Activated CD4-positive, alpha-beta T cell treated with anti-CD3 and anti-CD28 coated beads for 36 hours (primary cell): Measurements from ENCODE around the gene OBP2A. TPM values are rescaled to one million over a fixed set of nuclear protein-coding genes. Genes with fewer than 3 reads are reported as not detected.
"Not testable (repeated sequence)": the region's sequence is repeated elsewhere in the genome, so short reads cannot be mapped to it uniquely, and the experiment has no call there.

ENCODE experiments used
- ATAC-seq: fragments of 200-7000 bp; cut with Tn5 transposase; one replicate; pipeline ENCODE4 v1.10.0; 2021; ENCODE audit warnings: mild to moderate bottlenecking, moderate library complexity
- CTCF ChIA-PET: fragments of 350-600 bp; sonication (Branson Sonifier 250); formaldehyde crosslinking; loops from one replicate; lab custom pipeline; 2021; ENCODE audit warnings: antibody characterized with exemption; lab: Charles Lee
- POLR2A ChIA-PET: fragments of 350-600 bp; sonication (Branson Sonifier 250); formaldehyde crosslinking; loops from one replicate; lab custom pipeline; 2021; ENCODE audit warnings: antibody characterized with exemption, inconsistent platforms; lab: Charles Lee
- DNase-seq: peaks from one replicate; pipeline ENCODE4 v3.0.0-alpha.2; 2020
- H3K27ac Mint-ChIP-seq: one replicate; pipeline ENCODE4 v1.8.0; 2021; ENCODE audit warnings: mixed read lengths
- H3K27me3 Mint-ChIP-seq: one replicate; pipeline ENCODE4 v1.8.0; 2021; ENCODE audit warnings: mixed read lengths
- H3K36me3 Mint-ChIP-seq: one replicate; pipeline ENCODE4 v1.8.0; 2021; ENCODE audit warnings: low read depth, mixed read lengths
- H3K4me1 Mint-ChIP-seq: one replicate; pipeline ENCODE4 v1.8.0; 2021; ENCODE audit warnings: mixed read lengths
- H3K4me3 Mint-ChIP-seq: one replicate; pipeline ENCODE4 v1.8.0; 2021; ENCODE audit warnings: mild to moderate bottlenecking, moderate library complexity, mixed read lengths
- H3K9me3 Mint-ChIP-seq: one replicate; pipeline ENCODE4 v1.8.0; 2021; ENCODE audit warnings: low read depth, mixed read lengths
- intact Hi-C, 2 experiments: fragments of 100-400 bp; cut with DNase I in 1 of 2; cut with micrococcal nuclease in 1 of 2; formaldehyde crosslinking; loops; one replicate each; pipeline versions ENCODE4 v1.14.2 to v1.15.1; 2022 to 2024; cut with DNase I, micrococcal nuclease
- total RNA-seq, 2 experiments: library from RNA; stranded (reverse); gene quantifications; one replicate each; pipeline ENCODE4 v1.2.3, GENCODE V29; 2021

OBP2A gene
- total RNA-seq, 2 experiments from 2014 or later, result not detected

DNA sequence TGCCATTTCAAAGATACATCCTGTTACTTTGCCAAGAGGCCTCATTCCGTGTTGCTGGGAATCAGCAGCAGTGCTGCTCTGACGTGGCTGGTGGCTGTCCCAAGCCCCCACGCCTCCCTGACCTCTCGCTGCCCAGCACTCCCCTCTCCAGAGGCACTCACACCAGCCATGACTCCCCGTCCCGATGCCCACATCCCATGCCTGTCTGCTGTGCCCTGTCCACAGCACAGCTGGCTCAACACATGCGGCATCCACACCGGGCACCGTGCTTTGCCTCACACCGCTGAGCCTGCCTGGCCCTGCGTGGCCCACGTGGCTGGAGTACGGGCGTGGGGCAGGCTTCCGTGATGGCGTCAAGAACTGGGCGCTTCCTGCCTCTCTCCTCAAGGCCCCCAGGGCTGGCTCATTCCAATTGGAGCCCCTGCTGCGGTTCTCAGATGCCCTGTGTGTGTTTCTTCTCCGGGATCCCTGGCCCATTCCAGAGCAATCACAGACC is 32.5 kb upstream of the OBP2A start:
- no peaks in the 10 kb centered on the region for H3K36me3 Mint-ChIP-seq
- no peak overlapping the region for H3K27ac Mint-ChIP-seq
- DNase-seq (no peak), ATAC-seq (no peak)
- intact Hi-C loops, result no loop called here
- no peaks in the 10 kb centered on the region for H3K4me1 Mint-ChIP-seq
- H3K27me3 Mint-ChIP-seq, result peaks cover 3% of the 10 kb centered on the region
- H3K4me3 Mint-ChIP-seq, result no peak overlapping the region
- peaks cover 9% of the 10 kb centered on the region for H3K9me3 Mint-ChIP-seq
- ChIA-PET POLR2A (no interaction called here), CTCF (interaction anchor here (0.6 kb wide), 1 partner anchor 273 kb away, joined by 3 read pairs; no protein-coding TSS in a partner anchor)

DNA sequence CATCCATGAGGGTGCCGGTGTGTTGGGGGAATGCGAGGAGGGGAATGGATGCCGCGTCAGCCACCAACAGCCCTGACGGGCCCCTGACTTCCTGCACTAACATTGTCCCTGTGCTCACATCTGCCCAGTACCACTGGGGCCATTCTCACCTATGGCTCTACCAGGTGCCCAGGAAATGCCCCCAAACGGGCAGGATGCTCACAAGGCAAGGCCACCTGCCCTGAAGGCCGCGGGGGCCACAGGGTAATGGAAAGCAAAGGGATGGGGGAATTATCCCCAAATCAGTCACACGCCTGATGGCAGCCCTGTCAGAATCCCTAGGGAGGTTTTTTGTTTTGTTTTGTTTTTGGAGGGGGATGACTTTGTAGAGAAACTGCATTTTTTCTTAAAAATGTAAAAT is 32.0 kb upstream of the OBP2A start:
- POLR2A ChIA-PET, H3K36me3 Mint-ChIP-seq, H3K9me3 Mint-ChIP-seq, ATAC-seq, H3K4me1 Mint-ChIP-seq, H3K4me3 Mint-ChIP-seq, H3K27me3 Mint-ChIP-seq, CTCF ChIA-PET, H3K27ac Mint-ChIP-seq, intact Hi-C loops, DNase-seq: not testable (repeated sequence)

DNA sequence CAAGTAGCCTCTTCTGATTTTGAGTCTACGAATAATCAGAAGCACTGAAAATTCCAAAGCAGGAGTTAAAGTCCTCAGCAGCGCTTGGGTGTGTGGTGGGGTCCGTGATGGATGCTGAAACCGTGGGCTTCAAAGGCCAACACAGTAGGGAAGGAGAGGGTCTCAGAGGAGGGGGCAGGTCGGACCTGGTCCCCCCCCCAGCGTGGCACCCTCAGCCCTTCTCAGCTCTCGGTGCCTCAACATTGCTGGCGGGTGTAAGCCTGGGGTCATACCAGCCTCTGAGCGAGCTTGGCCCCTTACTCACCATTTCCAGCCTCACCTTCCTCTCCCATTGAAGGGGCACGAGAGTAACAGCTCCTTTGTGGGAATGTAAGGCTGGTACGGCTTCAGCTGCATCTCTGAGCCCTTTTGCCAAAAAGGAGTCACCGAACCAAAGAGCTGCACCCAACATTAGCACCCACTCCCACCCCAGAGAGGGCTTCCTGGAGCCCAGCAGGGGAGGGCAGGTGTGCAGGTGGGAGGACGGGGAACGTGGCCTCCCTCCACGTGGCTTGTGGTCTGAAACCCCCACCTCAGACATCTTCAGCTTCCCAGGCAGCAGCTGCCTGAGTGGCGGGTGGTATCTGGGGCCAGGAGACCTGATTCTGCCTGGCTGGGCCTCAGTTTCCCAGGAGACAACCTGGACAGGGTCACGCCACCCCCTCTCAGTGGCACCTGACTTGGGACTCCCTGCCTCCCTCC is 31.4 kb upstream of the OBP2A start:
- ATAC-seq (no peak), DNase-seq (no peak)
- H3K27me3 Mint-ChIP-seq, result peaks cover 3% of the 10 kb centered on the region
- no peak overlapping the region for H3K4me3 Mint-ChIP-seq
- CTCF ChIA-PET, result no interaction called here
- H3K9me3 Mint-ChIP-seq, result peaks cover 1% of the 10 kb centered on the region
- intact Hi-C loops, result no loop called here
- POLR2A ChIA-PET, result no interaction called here
- no peak overlapping the region for H3K27ac Mint-ChIP-seq
- no peaks in the 10 kb centered on the region for H3K36me3 Mint-ChIP-seq
- no peaks in the 10 kb centered on the region for H3K4me1 Mint-ChIP-seq

DNA sequence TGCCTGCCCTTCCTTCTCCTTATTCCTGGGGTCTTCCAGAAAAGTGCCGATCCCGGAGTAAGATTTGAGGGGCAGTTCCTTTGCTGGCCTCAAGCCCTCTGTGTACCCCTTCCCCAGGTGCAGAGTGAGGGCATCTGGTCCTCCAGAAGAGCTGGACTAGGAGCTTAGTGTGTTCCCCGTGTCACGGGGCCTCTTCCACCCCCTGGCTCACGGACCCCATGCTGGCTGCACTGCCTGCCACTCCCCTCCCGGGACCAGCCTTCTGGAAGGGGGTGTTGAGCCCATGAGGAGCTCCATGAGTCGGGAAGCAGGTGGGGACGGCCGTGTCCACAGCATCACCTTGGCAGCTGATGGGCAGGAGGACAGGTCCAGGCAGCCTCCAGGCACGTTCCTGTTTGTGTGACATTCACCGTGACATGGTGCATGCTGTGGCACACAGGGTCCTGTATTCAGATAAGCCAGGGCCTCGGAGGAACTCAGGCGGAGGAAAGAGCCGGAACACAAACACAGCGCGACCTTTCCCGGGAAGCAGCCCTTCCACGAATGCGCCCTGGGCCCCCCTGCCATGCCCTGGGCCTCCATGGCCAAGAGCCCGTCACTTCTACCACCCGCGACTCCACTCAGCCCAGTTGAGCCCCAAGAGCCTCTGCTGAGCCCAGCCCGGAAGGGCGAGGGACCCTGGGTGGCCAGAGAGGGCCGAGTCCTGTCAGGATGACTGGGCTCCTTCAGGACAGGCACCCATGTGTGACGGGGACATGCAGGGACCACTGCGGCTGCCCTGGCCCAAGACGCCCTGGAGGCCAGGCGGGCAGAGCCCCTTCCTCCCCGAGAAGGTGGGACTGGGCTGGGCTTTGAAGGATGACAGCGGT is 30.6 kb upstream of the OBP2A start:
- no peak overlapping the region for H3K27ac Mint-ChIP-seq
- CTCF ChIA-PET, result no interaction called here

DNA sequence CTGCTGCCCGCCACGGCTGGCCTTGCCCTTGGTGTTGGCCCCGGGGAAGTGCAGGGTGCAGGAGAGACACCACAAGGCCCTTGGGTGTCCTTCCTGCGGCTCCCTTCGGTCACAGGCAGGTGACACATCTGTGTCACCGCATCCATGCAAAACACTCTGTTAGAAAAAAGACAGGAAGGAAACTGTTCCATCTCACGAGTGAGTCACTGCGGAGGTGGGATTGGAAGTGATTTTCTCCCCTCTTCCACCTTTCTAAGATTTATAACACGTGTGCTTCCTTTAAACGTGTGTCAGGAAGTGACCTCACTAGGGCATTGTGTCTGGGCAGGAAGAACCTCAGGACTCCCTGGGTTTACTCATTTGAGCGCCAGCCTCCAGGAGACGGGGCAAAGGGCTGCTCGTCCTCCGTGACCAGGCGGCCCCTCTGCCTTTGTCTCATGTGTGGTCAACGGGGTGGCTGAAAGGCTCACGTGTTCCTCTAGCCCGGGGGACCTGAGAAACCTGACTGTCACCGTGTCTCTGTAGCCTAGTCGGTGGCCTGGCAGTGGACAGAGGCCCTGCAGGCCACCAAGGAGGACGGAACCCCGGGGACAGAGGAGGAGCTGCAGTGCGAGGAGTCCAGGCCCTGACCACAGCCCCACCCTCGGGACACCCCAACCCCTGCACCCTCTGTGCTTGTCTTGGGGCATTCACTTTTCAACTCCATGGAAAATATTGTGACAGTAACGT is 29.6 kb upstream of the OBP2A start:
- peaks cover 4% of the 10 kb centered on the region for H3K27me3 Mint-ChIP-seq
- peak; percentile 60 for ATAC-seq
- ChIA-PET CTCF (no interaction called here), POLR2A (no interaction called here)
- no peaks in the 10 kb centered on the region for H3K4me1 Mint-ChIP-seq
- intact Hi-C loops, result no loop called here
- no peaks in the 10 kb centered on the region for H3K36me3 Mint-ChIP-seq
- no peak overlapping the region for H3K4me3 Mint-ChIP-seq
- H3K27ac Mint-ChIP-seq, result peak overlapping the region; percentile 19
- no peaks in the 10 kb centered on the region for H3K9me3 Mint-ChIP-seq
- peak; percentile 39 for DNase-seq

More for the DNA sequence above, 30.6 kb upstream of the OBP2A start:
- intact Hi-C loops, result no loop called here
- POLR2A ChIA-PET, result no interaction called here
- no peak for ATAC-seq
- no peaks in the 10 kb centered on the region for H3K4me1 Mint-ChIP-seq
- no peak overlapping the region for H3K4me3 Mint-ChIP-seq
- H3K9me3 Mint-ChIP-seq, result no peaks in the 10 kb centered on the region
- H3K27me3 Mint-ChIP-seq, result peaks cover 4% of the 10 kb centered on the region
- no peak for DNase-seq
- no peaks in the 10 kb centered on the region for H3K36me3 Mint-ChIP-seq

DNA sequence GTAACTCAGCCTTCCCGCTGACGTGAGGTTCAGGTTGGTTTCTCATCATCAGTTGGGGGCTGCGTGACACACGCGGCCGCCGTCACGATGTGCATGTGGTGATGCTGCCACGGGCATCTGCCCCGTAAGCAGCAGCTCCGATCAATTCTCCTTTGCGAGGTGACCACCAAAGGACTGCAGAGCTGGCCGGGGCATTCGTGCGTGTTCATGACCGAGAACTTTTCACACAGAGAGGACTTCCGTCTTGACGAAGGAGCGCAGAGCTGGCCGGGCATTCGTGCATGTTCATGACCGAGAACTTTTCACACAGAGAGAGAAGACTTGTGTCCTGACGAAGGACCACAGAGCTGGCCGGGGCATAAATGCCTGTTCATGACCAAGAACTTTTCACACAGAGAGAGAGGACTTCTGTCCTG is 28.5 kb upstream of the OBP2A start:
- POLR2A ChIA-PET, result no interaction called here
- ATAC-seq, result no peak
- intact Hi-C loops, result no loop called here
- CTCF ChIA-PET, result interaction anchor here (1.1 kb wide), 1 partner anchor 12 kb away, joined by 5 read pairs; no protein-coding TSS in a partner anchor
- Mint-ChIP-seq H3K36me3 (no peaks in the 10 kb centered on the region), H3K27ac (no peak overlapping the region), H3K4me1 (no peaks in the 10 kb centered on the region), H3K4me3 (no peak overlapping the region), H3K9me3 (no peaks in the 10 kb centered on the region), H3K27me3 (peaks cover 4% of the 10 kb centered on the region)
- DNase-seq, result no peak

DNA sequence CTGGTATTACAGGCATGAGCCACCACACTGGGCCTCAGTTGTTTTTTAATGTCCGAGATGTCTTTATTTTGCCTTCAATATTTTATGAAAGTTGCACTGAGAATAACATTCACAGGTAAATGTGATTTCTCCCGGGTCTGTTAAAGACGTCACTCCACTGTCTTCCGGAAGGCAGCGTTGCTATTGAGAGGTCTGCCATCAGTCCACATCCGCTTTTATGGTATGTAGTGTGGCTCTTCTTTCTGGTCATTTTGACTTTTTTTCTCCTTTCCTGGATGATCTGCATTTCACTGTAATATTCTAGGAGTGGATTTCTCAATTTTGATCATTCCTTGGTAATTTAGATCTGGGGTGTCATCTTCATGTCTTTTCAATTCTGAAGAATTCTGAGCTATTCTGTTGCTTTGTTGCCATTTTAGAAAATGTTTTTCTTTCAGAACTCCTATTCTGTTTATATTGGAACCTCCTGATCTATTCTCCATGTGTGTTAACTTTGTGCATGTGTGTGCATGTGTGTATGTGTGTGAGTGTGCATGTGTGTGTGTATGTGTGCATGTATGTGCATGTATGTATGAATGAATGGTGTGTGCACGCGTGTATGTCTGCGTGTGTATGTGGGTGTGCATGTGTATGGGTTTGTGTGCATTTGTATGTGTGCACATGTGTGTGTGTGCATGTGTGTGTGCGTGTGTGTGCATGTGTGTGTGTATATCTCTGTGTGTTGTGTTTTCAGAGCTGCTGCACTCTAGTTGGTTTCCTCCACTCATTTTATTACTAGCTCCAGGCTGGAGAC is 26.6 kb upstream of the OBP2A start:
- no peak overlapping the region for H3K27ac Mint-ChIP-seq
- peaks cover 4% of the 10 kb centered on the region for H3K27me3 Mint-ChIP-seq
- H3K4me3 Mint-ChIP-seq, result no peak overlapping the region
- no peaks in the 10 kb centered on the region for H3K36me3 Mint-ChIP-seq
- DNase-seq, result no peak
- no peaks in the 10 kb centered on the region for H3K9me3 Mint-ChIP-seq
- ChIA-PET CTCF (no interaction called here), POLR2A (no interaction called here)
- intact Hi-C loops, result no loop called here
- ATAC-seq, result no peak
- H3K4me1 Mint-ChIP-seq, result no peaks in the 10 kb centered on the region

DNA sequence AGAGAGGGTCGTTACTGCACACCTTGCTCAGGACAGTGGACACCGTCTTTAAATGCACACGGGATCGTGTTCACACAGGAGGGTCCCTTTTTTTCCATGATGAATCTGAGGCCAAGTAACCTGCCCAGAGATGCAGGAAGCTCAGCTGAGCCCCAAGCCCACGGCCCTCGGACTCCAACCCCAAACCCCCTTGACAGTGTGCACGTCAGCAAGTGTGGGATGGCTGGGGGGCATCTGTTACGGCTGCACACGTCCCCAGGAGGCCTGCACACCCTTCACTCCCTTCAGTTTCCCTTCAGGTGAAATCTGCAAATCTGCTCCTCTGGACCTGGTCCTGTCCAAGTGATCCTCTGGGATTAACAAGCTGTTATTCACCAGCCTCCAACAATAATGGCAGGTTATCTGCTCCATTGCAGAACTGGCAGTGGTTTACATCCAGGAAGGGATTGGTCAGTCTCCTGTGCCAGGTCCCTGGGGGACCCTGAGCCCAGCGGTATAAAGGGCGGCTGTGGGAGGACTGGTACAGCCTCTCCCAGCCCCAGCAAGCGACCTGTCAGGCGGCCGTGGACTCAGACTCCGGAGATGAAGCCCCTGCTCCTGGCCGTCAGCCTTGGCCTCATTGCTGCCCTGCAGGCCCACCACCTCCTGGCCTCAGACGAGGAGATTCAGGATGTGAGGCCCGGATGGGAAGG is 24.9 kb upstream of the OBP2A start, which contains the start of gene LCN1:
Gene LCN1, plus strand, starts transcription at position 525 of the 692 bp plus-strand sequence. Its CDS starts 58 bp downstream, at position 583.
- DNase-seq (no peak), ATAC-seq (no peak)
- H3K27ac Mint-ChIP-seq, result no peak within 1 kb of the TSS
- H3K4me1 Mint-ChIP-seq, result no peaks in the 10 kb centered on the region
- no peak within 1 kb of the TSS for H3K4me3 Mint-ChIP-seq
- H3K36me3 Mint-ChIP-seq, result no peaks in the 10 kb centered on the region
- ChIA-PET CTCF (no interaction called here), POLR2A (no interaction called here)
- intact Hi-C loops, result no loop called here
- H3K27me3 Mint-ChIP-seq, result peaks cover 4% of the 10 kb centered on the region
- H3K9me3 Mint-ChIP-seq, result no peaks in the 10 kb centered on the region

DNA sequence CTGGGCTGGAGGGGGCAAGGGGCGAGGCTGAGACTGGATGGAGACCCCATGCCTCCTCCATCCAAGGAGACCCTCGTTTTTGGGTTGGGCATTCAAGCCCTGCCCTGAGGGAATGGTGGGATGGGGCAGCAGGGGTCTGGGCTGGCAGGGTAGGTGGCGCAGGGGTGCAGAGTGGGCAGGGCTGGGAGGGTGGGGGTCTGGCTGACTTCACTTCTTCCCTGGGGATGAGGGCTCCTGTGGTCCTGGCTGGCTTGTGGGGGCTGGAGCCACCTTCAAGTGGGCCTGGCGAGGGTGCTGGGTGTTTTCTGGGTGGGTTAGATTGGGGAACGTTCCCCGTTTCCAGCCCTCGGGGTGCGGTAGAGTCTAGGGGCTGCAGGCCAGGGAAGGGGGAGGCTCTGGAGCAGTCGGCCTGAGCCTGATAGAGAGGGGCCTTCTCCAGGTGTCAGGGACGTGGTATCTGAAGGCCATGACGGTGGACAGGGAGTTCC is 24.3 kb upstream of the OBP2A start:
- H3K4me3 Mint-ChIP-seq, result no peak overlapping the region
- no peak overlapping the region for H3K27ac Mint-ChIP-seq
- no peaks in the 10 kb centered on the region for H3K9me3 Mint-ChIP-seq
- H3K36me3 Mint-ChIP-seq, result no peaks in the 10 kb centered on the region
- H3K27me3 Mint-ChIP-seq, result peaks cover 4% of the 10 kb centered on the region
- no peaks in the 10 kb centered on the region for H3K4me1 Mint-ChIP-seq
- no peak for DNase-seq
- intact Hi-C loops, result no loop called here
- no peak for ATAC-seq
- ChIA-PET POLR2A (no interaction called here), CTCF (no interaction called here)

DNA sequence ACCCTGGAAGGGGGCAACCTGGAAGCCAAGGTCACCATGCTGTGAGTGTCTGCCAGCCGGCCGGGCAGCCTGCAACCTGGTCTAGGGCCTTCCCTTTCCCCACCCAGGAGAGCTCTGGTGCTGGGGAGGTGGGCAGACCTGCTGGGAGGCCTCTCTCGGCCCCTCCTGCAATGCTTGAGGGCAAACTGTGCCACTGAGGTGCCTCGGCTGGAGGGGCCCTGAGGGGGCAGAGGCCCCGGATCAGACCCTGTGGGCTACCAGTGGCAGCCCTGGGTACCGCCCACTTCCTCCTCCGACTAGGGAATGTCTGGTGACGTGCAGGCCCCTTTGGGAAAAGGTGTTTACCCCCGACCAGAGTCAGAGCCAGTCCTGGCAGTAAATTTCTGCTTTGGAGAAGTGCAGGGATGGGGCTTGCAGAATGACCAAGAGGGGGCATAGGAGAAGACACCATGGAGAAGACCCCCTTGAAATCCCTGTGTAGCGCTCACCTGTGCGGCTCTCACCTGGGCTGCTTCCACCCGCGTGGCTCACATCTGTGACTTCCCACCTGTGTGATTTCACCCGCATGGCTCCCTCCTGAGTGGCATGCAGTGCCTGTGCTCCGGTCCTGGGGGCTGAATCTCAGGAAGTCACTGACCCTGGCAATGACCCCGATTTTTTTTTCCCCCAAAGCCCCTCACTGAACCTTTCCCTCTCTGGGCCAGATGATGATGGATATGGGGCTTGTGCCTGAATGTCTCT is 23.6 kb upstream of the OBP2A start:
- POLR2A ChIA-PET, result no interaction called here
- CTCF ChIA-PET, result no interaction called here
- Mint-ChIP-seq H3K4me1 (no peaks in the 10 kb centered on the region), H3K36me3 (no peaks in the 10 kb centered on the region), H3K27ac (no peak overlapping the region), H3K4me3 (no peak overlapping the region), H3K9me3 (no peaks in the 10 kb centered on the region), H3K27me3 (peaks cover 4% of the 10 kb centered on the region)
- intact Hi-C loops, result no loop called here
- ATAC-seq, result no peak
- no peak for DNase-seq
